ENCODE data around the gene ZDHHC8. TPM values are rescaled to one million over a fixed set of nuclear protein-coding genes. Genes with fewer than 3 reads are reported as not detected.

The ZDHHC8 gene
- total RNA-seq, 1 experiment from 2014 or later = 51.7 TPM

DNA sequence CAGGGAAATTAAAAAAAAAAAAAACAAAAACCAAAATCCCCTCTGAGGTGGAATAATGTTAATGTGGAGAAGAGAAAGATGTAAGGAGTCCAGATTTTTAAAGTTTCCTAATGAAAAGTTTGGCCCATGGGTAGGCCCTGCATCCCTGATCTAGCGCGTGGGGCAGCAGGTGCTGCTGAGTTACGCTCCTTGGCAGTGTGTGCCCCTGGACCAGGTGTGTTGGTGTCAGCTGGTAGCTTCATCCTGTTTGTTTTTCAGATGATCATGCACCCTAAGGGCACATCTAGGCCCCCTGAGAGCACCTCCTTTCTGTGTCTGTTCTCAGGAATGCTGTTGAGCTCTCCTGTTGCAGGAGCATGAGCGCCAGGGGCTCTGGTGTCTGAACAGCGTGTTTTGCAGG is 44.8 kb upstream of the ZDHHC8 start:
- H3K79me1 ChIP-seq (ENCODE audit: insufficient read depth, low read depth, low read length, poor library complexity, severe bottlenecking) = peaks cover 14% of the 10 kb centered on the region
- peaks cover 22% of the 10 kb centered on the region for H3K79me2 ChIP-seq (ENCODE audit: insufficient read depth, low read length)
- H3K27ac Mint-ChIP-seq = peak overlapping the region in 2 of 3 experiments; percentile 54 to 86; a peak in 1 of 7 replicates
- H3K9ac ChIP-seq (ENCODE audit: extremely low read depth, insufficient read length, low read length) = no peak overlapping the region
- peaks cover 29 to 35% of the 10 kb centered on the region in 2 experiments for H3K4me1 Mint-ChIP-seq
- no peak overlapping the region for H3K27ac ChIP-seq (ENCODE audit: insufficient read length, low read depth, low read length)
- peaks cover 2% of the 10 kb centered on the region; the same call in 1 of the 2 replicates for H3K4me1 ChIP-seq (ENCODE audit: insufficient read depth, low read length)
- no peak overlapping the region for H2BK5ac ChIP-seq (ENCODE audit: insufficient read length, low read length)
- no peak overlapping the region for H2BK120ac ChIP-seq (ENCODE audit: low read depth, low read length, poor library complexity, severe bottlenecking)
- H3K56ac ChIP-seq (ENCODE audit: insufficient read length, low read depth, low read length) = no peak overlapping the region
- no peak overlapping the region for H4K91ac ChIP-seq (ENCODE audit: insufficient read length, low read depth, low read length)
- no peak overlapping the region for H2BK12ac ChIP-seq (ENCODE audit: insufficient read length, low read depth, low read length)
- H3K9me3 ChIP-seq (ENCODE audit: control insufficient read depth, low read depth, low read length) = no peaks in the 10 kb centered on the region
- no CpG with 5 or more reads among the region's 5 CpGs for WGBS (ENCODE audit: extremely low coverage, insufficient read length, low lambda C conversion rate)
- no peaks in the 10 kb centered on the region for H3K27me3 Mint-ChIP-seq (ENCODE audit: low read depth)
- no peaks in the 10 kb centered on the region for H3K9me3 Mint-ChIP-seq
- peaks cover 55 to 79% (median 75%) of the 10 kb centered on the region in 3 experiments; a peak in 6 of 7 replicates for H3K36me3 Mint-ChIP-seq (ENCODE audit: insufficient read depth in 1 of 3, low read depth in 3 of 3)
- H2BK20ac ChIP-seq (ENCODE audit: low read depth, low read length, poor library complexity, severe bottlenecking) = no peak overlapping the region
- no peak overlapping the region for H3K14ac ChIP-seq (ENCODE audit: insufficient read depth, low read length)
- H3K4ac ChIP-seq (ENCODE audit: low read depth, low read length) = no peak overlapping the region
- no peaks in the 10 kb centered on the region for H3K27me3 ChIP-seq (ENCODE audit: insufficient read depth, low read length)
- H3K23ac ChIP-seq (ENCODE audit: insufficient read length, low read depth, low read length) = no peak overlapping the region
- H3K4me3 Mint-ChIP-seq = no peak overlapping the region
- TF ChIP-seq, protein P1, sequence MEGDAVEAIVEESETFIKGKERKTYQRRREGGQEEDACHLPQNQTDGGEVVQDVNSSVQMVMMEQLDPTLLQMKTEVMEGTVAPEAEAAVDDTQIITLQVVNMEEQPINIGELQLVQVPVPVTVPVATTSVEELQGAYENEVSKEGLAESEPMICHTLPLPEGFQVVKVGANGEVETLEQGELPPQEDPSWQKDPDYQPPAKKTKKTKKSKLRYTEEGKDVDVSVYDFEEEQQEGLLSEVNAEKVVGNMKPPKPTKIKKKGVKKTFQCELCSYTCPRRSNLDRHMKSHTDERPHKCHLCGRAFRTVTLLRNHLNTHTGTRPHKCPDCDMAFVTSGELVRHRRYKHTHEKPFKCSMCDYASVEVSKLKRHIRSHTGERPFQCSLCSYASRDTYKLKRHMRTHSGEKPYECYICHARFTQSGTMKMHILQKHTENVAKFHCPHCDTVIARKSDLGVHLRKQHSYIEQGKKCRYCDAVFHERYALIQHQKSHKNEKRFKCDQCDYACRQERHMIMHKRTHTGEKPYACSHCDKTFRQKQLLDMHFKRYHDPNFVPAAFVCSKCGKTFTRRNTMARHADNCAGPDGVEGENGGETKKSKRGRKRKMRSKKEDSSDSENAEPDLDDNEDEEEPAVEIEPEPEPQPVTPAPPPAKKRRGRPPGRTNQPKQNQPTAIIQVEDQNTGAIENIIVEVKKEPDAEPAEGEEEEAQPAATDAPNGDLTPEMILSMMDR (conservative IDR thresholded peaks at IDR 0.05) = no peak
- no peak overlapping the region for H2AK5ac ChIP-seq (ENCODE audit: insufficient read length, low read length)
- H4K8ac ChIP-seq (replicated peaks; ENCODE audit: insufficient read length, low read depth, low read length) = no peak overlapping the region
- no peak overlapping the region for H2BK15ac ChIP-seq (ENCODE audit: low read depth, low read length)
- H4K20me1 ChIP-seq (ENCODE audit: control insufficient read depth, insufficient read depth, insufficient read length) = peaks cover 6% of the 10 kb centered on the region
- H3T11ph ChIP-seq (ENCODE audit: low read length) = no peak overlapping the region
- no peak overlapping the region for H3K18ac ChIP-seq (ENCODE audit: insufficient read length, low read depth, low read length)
- no peak overlapping the region for H4K5ac ChIP-seq (ENCODE audit: insufficient read length, low read depth, low read length)
- H3K23me2 ChIP-seq (ENCODE audit: insufficient read length, low read depth, low read length, poor library complexity, severe bottlenecking) = no peaks in the 10 kb centered on the region
- H2AFZ ChIP-seq (ENCODE audit: low read length) = no peak overlapping the region
- H3K4me2 ChIP-seq (ENCODE audit: insufficient read depth, insufficient read length, low read length) = no peak overlapping the region
- no peak for DNase-seq
